Neural cell (in vitro differentiated cells): ENCODE results near the gene SARS2. TPM values are rescaled to one million over a fixed set of nuclear protein-coding genes. Genes with fewer than 3 reads are reported as not detected.

Experiments used
- H2AFZ ChIP-seq: fragments of 200-600, 300-800 bp; sonication (generic), shearing (Covaris generic); 2 replicates; pipeline ENCODE4 v1.6.0; 2014; ENCODE audit warnings: low read depth, mild to moderate bottlenecking, antibody characterized with exemption, low read length, moderate library complexity
- H3F3A ChIP-seq: fragments of 200-600 bp; shearing (Covaris generic); 2 replicates; pipeline ENCODE4 v1.6.1; 2016; ENCODE audit warnings: mild to moderate bottlenecking, moderate library complexity, mixed read lengths, antibody characterized with exemption, low read length; ENCODE audit not compliant: insufficient read depth, poor library complexity, severe bottlenecking
- H3K27ac ChIP-seq: fragments of 200-600, 300-800 bp; sonication (generic), shearing (Covaris generic); 2 replicates; pipeline ENCODE4 v1.5.1; 2014; ENCODE audit warnings: mild to moderate bottlenecking, low read length, moderate library complexity
- H3K27me3 ChIP-seq: fragments of 300-800, 200-600 bp; sonication (generic), shearing (Covaris generic); 2 replicates; pipeline ENCODE4 v1.6.0; 2014; ENCODE audit warnings: mild to moderate bottlenecking, low read depth, low read length, moderate library complexity; ENCODE audit not compliant: insufficient read depth
- H3K36me3 ChIP-seq: fragments of 300-800, 200-600 bp; sonication (generic), shearing (Covaris generic); 2 replicates; pipeline ENCODE4 v1.5.1; 2014; ENCODE audit warnings: mild to moderate bottlenecking, antibody characterized with exemption, low read length, moderate library complexity; ENCODE audit not compliant: insufficient read depth
- H3K4me2 ChIP-seq: fragments of 300-800, 200-600 bp; sonication (generic), shearing (Covaris generic); 2 replicates; pipeline ENCODE4 v1.6.0; 2014; ENCODE audit warnings: mild to moderate bottlenecking, low read length
- H3K4me3 ChIP-seq: fragments of 300-800, 200-600 bp; sonication (generic), shearing (Covaris generic); 2 replicates; pipeline ENCODE4 v1.5.1; 2014; ENCODE audit warnings: mild to moderate bottlenecking, low read length, moderate library complexity
- H3K79me2 ChIP-seq: fragments of 200-600 bp; shearing (Covaris generic); replicated peaks from 2 replicates; pipeline ENCODE4 v1.6.0; 2014; ENCODE audit warnings: mild to moderate bottlenecking, low read length, moderate library complexity; ENCODE audit not compliant: insufficient read depth
- H3K9ac ChIP-seq: fragments of 300-800, 200-600 bp; sonication (generic), shearing (Covaris generic); 2 replicates; pipeline ENCODE4 v1.6.1; 2016; ENCODE audit warnings: mild to moderate bottlenecking, low read length, mixed read lengths
- H3K9me2 ChIP-seq: fragments of 200-600 bp; shearing (Covaris generic); 2 replicates; pipeline ENCODE4 v1.6.1; 2016; ENCODE audit warnings: mild to moderate bottlenecking, low read length, mixed read lengths; ENCODE audit not compliant: insufficient read depth
- H3K9me3 ChIP-seq: fragments of 200-600, 300-800 bp; sonication (generic), shearing (Covaris generic); 2 replicates; pipeline ENCODE4 v1.6.1; 2016; ENCODE audit warnings: mild to moderate bottlenecking, mixed run types, low read length, moderate library complexity, mixed read lengths
- H4K20me1 ChIP-seq: fragments of 200-600 bp; shearing (Covaris generic); 2 replicates; pipeline ENCODE4 v1.6.1; 2016; ENCODE audit warnings: mild to moderate bottlenecking, mixed run types; ENCODE audit not compliant: insufficient read depth
- EP300 ChIP-seq: fragments of 450-650 bp; conservative IDR thresholded peaks from 2 replicates; pipeline ENCODE4 v1.6.1; 2014; ENCODE audit warnings: antibody characterized with exemption, mild to moderate bottlenecking, moderate library complexity; ENCODE audit not compliant: poor library complexity, severe bottlenecking
- EZH2 ChIP-seq: fragments of 200-600, 300-800 bp; shearing (Covaris generic), sonication (generic); IDR thresholded peaks from 2 replicates; pipeline ENCODE4 v1.6.1; 2014; ENCODE audit warnings: antibody characterized with exemption, low read length, borderline replicate concordance, mild to moderate bottlenecking; ENCODE audit not compliant: insufficient read depth, poor library complexity, severe bottlenecking
- MXI1 ChIP-seq: fragments of 450-650 bp; conservative IDR thresholded peaks from 2 replicates; pipeline ENCODE4 v1.6.1; 2014; ENCODE audit warnings: antibody characterized with exemption, mild to moderate bottlenecking; ENCODE audit not compliant: poor library complexity, severe bottlenecking
- POLR2AphosphoS5 ChIP-seq: IDR thresholded peaks from 2 replicates; pipeline ENCODE4 v1.6.1; 2012
- RAD21 ChIP-seq: fragments of 450-650 bp; conservative IDR thresholded peaks from 2 replicates; pipeline ENCODE4 v1.6.1; 2014; ENCODE audit warnings: antibody characterized with exemption, mild to moderate bottlenecking, moderate library complexity
- SMC3 ChIP-seq: fragments of 450-650 bp; conservative IDR thresholded peaks from 2 replicates; pipeline ENCODE4 v1.6.1; 2014; ENCODE audit warnings: antibody characterized with exemption, mild to moderate bottlenecking, moderate library complexity; ENCODE audit not compliant: poor library complexity
- TAF1 ChIP-seq: IDR thresholded peaks from 2 replicates; pipeline ENCODE4 v1.6.1; 2012; ENCODE audit warnings: low read depth
- polyA plus RNA-seq: library from polyadenylated mRNA; depleted of rRNA; stranded (reverse); fragments of >200 nt; gene quantifications from 2 replicates; pipeline ENCODE4 v1.2.3, GENCODE V29; 2014
- TF ChIP-seq, protein P1 (sequence below): IDR thresholded peaks from 2 replicates; pipeline ENCODE4 v1.6.1; 2012; ENCODE audit warnings: borderline replicate concordance
- TF ChIP-seq, protein P2 (sequence below): fragments of 450-650 bp; IDR thresholded peaks from 2 replicates; pipeline ENCODE4 v1.5.1; 2014; ENCODE audit warnings: antibody characterized with exemption, mild to moderate bottlenecking, moderate library complexity; ENCODE audit not compliant: poor library complexity, severe bottlenecking

SARS2 gene
- polyA plus RNA-seq, 1 donor from 2014 or later = 14.6 TPM

DNA sequence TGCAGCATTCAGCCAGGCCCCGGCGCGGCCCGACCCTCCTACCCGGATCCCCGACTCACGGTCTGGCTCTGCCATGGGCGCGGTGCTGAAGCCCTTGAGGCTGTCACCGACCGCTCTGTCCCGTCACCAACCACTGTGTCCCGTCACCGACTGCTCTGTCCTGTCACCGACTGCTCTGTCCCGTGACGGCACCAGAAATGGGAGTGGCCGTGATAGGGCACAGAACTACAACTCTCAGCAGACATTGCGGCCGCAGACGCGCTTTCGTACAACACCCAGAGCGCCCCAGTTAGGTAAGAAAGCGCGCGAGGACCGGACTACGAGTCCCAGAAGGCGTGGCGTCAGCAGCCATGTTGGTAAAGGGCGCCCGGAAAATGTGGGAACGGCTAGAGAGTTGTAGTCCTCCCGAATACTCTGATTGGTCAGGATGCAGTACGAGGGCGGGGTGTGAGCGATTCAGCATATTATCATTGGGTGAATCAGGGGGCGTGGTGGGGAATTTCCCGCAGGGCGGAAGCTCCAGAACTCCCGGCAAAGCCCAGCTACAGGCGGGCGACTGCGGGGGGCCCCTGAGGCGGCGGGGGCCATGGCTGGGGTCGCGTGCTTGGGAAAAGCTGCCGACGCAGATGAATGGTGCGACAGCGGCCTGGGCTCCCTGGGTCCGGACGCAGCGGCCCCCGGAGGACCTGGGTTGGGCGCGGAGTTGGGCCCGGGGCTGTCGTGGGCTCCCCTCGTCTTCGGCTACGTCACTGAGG is 30.9 kb downstream of the SARS2 start, which contains the start of the genes NFKBIB and SIRT2:
NFKBIB (plus strand) TSS at position 523 of the 755 bp plus-strand sequence; CDS start at position 587, 64 bp downstream.
SIRT2 (minus strand) TSS at position 172 of the 755 bp plus-strand sequence; CDS start at position 75, 97 bp downstream.
- Histone ChIP-seq H3K4me3 (peak within 1 kb of the TSS; percentile 83), H3K36me3 (no peaks in the 10 kb centered on the region), H3K79me2 (no peaks in the 10 kb centered on the region), H3K9ac (peak within 1 kb of the TSS; percentile 76), H3K27me3 (no peaks in the 10 kb centered on the region), H3K27ac (peak within 1 kb of the TSS; percentile 82), H3K9me3 (no peaks in the 10 kb centered on the region), H3K4me2 (peak within 1 kb of the TSS; percentile 99), H2AFZ (peak within 1 kb of the TSS; percentile 87), H3K9me2 (no peaks in the 10 kb centered on the region), H4K20me1 (no peaks in the 10 kb centered on the region), H3F3A (no peaks in the 10 kb centered on the region)
- TF ChIP-seq MXI1 (peak; percentile 81), POLR2AphosphoS5 (peak; percentile 81), RAD21 (peak; percentile 13), EP300 (peak; percentile 57), EZH2 (no peak), SMC3 (peak; percentile 44), TAF1 (peak; percentile 41)
- TF ChIP-seq, protein P1, sequence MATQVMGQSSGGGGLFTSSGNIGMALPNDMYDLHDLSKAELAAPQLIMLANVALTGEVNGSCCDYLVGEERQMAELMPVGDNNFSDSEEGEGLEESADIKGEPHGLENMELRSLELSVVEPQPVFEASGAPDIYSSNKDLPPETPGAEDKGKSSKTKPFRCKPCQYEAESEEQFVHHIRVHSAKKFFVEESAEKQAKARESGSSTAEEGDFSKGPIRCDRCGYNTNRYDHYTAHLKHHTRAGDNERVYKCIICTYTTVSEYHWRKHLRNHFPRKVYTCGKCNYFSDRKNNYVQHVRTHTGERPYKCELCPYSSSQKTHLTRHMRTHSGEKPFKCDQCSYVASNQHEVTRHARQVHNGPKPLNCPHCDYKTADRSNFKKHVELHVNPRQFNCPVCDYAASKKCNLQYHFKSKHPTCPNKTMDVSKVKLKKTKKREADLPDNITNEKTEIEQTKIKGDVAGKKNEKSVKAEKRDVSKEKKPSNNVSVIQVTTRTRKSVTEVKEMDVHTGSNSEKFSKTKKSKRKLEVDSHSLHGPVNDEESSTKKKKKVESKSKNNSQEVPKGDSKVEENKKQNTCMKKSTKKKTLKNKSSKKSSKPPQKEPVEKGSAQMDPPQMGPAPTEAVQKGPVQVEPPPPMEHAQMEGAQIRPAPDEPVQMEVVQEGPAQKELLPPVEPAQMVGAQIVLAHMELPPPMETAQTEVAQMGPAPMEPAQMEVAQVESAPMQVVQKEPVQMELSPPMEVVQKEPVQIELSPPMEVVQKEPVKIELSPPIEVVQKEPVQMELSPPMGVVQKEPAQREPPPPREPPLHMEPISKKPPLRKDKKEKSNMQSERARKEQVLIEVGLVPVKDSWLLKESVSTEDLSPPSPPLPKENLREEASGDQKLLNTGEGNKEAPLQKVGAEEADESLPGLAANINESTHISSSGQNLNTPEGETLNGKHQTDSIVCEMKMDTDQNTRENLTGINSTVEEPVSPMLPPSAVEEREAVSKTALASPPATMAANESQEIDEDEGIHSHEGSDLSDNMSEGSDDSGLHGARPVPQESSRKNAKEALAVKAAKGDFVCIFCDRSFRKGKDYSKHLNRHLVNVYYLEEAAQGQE = peak; percentile 18
- TF ChIP-seq, protein P2, sequence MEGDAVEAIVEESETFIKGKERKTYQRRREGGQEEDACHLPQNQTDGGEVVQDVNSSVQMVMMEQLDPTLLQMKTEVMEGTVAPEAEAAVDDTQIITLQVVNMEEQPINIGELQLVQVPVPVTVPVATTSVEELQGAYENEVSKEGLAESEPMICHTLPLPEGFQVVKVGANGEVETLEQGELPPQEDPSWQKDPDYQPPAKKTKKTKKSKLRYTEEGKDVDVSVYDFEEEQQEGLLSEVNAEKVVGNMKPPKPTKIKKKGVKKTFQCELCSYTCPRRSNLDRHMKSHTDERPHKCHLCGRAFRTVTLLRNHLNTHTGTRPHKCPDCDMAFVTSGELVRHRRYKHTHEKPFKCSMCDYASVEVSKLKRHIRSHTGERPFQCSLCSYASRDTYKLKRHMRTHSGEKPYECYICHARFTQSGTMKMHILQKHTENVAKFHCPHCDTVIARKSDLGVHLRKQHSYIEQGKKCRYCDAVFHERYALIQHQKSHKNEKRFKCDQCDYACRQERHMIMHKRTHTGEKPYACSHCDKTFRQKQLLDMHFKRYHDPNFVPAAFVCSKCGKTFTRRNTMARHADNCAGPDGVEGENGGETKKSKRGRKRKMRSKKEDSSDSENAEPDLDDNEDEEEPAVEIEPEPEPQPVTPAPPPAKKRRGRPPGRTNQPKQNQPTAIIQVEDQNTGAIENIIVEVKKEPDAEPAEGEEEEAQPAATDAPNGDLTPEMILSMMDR = peak; percentile 55

DNA sequence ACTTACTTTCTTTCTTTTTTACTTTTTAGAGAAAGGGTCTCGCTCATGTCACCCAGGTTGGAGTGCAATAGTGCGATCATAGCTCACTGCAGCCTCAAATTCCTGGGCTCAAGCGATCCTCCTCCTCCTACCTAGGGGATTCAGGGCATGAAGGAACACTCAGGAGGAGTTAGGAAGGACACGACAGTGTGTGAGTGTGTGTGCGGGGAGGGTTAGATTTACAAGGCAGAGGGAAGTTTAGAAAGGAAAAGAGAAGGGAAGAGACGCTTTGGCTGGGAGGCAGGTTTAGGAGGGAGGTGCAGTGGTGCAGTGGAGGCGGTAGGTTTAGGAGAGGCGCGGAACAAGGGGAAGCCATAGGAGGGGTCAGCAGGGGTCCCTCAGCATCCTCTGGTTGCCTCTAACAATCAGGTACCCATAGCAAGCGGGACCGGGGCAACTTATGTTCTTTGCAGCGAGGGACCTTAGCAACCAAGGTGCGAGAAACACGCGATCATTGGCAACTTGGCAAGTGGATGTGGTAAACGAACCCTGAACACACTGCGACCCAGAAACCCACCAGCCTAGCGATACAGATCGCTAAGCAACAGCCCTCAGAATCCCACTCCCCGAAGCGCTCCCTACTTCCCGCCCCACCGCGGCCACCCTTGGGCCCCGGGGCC is 31.6 kb downstream of the SARS2 start:
- peak overlapping the region; percentile 51 for H2AFZ ChIP-seq
- H3K27ac ChIP-seq = peak overlapping the region; percentile 49
- TF ChIP-seq, protein P1 = peak; percentile 17
- TF ChIP-seq POLR2AphosphoS5 (no peak), TAF1 (no peak)
- no peaks in the 10 kb centered on the region for H3K27me3 ChIP-seq
- H3F3A ChIP-seq = no peaks in the 10 kb centered on the region
- peak overlapping the region; percentile 76 for H3K9ac ChIP-seq
- no peaks in the 10 kb centered on the region for H3K36me3 ChIP-seq
- H3K79me2 ChIP-seq = no peaks in the 10 kb centered on the region
- no peaks in the 10 kb centered on the region for H3K9me2 ChIP-seq
- no peaks in the 10 kb centered on the region for H4K20me1 ChIP-seq
- peak overlapping the region; percentile 83 for H3K4me3 ChIP-seq
- no peaks in the 10 kb centered on the region for H3K9me3 ChIP-seq
- peak overlapping the region; percentile 99 for H3K4me2 ChIP-seq
